GM18870 (cell line): ENCODE data around the gene ADPRH.
A peak's percentile ranks its signal among the peaks of the same experiment; 100 is the strongest.

Experiments used
- ATAC-seq: cut with Tn5 transposase; IDR thresholded peaks from one replicate; pipeline ENCODE4 v1.9.1; 2021; ENCODE audit warnings: moderate library complexity; ENCODE audit not compliant: unreplicated experiment

ADPRH gene

DNA sequence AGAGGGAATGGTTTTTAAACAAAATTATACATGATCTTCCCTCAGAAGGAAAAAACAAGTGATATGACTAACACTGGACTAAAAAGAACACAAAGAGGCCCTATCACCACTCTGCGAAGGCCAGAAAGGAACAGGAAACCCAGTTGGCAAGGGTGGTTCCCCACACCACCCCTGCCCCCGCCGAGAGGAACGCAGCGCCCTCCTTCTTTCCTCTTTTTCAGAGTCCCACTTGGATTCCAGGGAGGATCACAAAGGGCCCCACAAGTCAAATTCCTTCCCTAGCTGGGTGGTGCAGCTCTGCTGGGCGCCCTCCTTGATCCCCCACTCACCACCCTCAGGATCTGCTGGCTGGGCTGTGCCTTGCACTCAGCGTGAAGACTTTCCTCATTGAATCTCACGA, 48.2 kb downstream of the ADPRH start:
- no peak for ATAC-seq

DNA sequence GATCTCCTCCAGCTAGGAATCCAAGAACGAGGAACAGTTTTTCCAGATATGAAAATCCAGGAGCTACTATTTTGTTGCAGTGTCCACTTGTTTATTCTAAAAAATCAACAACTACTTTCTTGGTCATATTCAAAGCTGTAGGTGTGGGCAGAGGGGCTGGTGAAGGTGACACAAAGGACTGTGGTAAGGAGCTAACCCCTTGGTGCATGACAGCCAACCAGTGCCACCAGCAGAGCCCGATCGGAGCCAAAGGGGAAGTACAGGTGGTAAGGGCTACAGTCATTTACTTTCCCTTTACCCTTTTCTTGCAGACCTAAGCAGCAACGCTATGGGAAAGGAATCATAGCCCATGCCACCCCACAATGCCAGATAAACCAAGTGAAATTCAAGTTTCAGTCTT, 49.1 kb downstream of the ADPRH start:
- ATAC-seq: peak; percentile 64

DNA sequence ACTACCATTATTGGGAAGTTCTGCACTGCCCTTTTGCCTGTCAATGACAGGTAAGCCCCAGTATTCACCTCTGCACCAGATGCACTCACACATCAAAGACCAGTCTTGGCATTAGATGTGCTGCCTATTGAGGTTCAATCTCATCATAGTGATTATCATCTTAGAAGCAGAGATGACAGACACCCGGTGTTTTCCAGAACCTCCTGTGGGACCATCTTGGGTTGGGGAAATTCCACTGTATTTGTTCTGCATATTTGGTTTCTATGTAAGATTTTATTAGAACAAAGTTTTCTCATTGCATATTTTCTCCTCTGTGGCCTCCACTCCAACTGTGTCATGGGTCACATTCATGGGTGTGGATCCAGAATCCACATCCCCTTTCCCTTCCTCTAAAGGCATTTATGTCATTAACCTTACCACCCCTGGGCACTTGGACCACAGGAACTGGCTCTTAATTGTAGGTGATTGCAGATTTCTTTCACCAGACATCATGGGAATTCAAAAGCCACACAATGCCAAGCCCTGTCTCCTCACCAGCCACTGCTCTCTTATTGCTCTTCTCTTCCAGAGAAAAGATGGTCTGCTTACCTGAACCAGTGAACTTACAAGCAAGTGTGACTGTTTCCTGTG, 49.6 kb downstream of the ADPRH start:
- ATAC-seq: peak; percentile 40

DNA sequence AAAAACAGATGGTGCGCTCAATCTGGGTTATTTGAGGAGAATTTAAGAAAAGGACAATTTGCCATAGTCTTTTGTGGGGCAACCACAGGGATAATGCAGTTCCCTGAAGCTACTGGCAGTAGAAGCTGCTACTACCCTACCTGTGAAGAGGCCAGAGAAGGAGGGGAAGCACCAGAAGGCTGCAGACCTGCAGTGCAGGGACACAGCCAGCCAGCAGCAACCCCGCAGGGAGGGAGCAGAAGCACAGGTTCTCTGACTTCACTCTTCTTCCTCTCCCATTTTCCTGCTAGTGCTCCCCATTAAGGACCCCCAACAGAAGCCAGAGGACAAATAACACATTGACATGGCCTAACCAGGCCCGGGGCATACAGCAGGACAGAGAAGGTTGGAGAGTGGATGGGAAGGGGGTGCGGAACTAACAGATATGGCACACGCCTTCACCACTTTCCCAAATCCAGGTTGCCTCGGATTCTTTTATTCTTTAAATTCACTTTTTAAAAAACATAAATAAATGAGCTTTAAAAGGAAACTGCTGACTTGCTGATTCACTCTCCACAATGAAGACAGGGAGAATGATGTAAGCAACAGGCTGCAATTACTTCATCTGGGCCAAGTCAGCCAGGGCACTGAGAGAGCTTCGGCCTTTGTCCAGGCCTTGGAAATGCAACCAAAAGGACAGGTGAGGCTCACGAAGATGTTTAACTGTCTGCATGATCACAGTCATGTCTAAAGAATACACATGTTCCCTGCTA, 51.0 kb downstream of the ADPRH start:
- no peak for ATAC-seq

DNA sequence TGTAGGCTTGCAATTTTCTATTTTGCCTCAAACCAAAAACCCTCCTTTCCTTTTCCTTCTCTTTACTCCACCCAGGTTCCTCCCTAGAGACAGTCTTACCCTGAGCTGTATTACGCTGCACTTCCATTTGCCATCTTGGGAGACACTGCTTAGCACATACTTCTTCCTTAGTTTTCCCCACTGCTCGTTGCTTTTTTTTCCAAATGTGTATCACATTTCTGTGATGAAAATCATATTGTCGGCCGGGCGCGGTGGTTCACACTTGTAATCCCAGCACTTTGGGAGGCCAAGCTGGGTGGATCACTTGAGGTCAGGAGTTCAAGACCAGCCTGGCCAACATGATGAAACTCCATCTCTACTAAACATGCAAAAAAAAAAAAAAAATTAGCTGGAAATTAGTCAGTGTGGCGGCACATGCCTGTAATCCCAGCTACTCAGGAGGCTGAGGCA, 51.6 kb downstream of the ADPRH start:
- no peak for ATAC-seq

DNA sequence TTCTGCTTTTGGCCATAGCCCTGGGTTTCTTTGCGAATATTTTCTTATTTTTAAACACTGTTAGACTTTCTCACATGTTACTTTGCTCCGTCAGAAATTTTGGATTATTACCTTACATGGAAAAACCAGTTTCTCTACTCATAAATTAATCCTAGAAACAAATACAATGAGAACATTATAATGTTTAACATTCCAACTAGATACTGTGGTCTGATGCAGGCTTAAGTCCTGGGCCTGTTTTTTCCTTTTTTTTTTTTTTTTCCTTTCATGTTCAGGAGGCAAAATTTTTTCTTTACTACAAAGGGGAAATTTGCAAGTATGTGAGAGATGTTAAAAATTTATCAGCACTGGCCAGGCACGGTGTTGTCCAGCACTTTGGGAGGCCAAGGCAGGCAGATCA, 52.2 kb downstream of the ADPRH start:
- ATAC-seq: no peak

DNA sequence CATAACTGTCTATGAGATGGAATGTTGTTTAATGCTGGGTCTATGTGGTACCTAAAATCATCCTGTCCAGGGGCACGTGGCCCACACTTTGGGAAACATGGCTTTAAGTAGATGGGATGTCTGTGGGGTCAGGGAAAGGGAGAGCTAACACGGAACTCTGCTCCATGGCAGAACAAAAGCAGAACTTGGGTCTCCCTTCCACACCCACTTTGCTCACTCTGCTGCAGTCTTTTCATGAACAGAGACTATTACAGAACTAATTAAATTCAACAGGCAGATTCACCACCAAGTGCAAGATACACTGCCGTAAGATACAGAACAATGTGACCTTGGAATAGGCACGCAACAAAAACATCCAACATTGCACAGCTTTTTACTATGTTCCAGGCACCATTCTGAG, 52.9 kb downstream of the ADPRH start:
- no peak for ATAC-seq

DNA sequence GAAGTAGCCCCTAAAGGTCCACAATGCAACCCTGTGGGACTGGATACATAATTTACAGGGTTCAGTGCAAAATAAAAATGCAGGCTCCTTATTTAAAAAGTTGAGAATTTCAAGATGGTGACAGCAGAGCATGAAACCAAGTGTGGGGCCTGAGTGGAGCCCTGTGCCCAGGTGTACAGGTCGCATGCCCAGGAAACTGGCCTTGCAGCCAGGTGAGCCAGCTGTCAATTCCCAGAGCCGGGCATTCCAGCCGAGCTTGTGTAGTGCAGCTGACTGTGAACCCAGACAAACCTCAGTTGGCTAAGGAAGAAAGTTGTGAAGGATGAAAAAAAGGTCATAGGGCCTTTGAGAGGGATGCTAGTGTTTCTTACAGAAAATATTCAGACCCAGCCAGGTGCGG, 53.5 kb downstream of the ADPRH start:
- no peak for ATAC-seq

DNA sequence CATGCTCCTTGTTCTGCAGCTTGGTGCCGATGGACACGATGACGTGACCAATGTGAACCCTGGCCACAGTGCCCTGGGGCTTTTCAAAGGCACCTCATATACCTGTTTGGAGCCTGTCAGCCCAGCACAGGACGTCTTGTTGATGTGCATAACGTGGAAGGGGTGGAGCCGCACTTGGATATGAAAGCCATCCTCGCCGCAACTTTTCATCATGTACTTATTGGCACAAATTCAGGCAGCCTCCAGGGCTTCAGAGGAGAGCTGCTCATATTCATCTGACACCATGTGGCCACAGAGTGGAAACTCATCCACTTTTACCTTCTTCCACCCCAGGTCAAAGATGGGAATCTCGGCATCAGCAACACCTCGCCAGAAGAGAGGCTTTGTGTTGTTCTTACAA, 56.4 kb downstream of the ADPRH start:
- no peak for ATAC-seq

DNA sequence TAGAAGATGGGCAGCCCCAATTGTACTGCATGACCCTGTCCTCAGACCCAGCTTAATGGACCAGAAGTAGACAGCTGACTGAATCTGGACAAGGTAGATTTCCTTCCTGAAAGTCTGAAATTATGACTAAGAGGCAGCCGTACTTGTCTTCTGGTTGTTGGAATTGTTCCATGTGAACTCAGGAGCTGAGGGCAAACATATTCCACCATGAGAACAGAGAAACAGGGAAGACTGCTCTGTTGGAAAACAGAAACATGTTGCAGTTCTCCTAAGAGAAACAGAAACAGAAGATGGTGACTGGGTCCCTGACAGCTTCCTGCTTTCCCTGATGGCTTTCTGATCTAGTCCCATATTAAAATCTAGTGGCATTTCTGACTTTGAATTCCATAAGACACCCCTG, 57.0 kb downstream of the ADPRH start:
- ATAC-seq: no peak

DNA sequence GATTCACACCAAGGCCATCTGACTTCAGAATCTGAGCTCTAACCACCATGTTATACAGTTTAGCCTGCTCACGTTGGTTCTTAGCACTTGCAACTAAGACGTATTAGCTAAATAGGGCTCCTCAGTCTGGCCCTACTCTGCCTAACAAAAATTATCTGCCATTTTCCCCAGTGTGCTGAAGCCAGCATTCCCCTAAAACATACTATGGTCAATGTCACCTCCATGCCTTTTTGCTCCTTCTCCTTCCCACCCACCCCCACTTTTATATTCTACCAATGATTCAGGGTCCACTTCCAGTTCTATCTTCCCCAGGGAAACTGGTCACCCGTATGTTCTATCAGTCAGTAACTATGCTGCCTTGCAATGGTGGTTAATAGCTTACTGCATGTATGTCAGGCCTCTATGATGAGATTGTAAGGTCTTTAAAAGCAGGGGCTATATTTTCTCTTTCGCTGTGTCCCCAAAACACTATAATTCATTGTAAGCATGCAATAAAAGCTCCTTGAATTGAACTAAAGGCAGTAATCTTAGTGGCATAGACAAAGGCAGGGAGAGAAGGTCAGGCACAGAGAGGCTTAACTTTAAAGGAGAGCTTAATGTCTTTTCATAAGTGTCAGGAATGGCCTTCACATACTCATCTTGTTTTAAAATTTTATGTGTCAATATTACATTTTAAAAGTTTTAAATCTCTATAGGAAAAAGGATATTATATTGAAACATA, 57.8 kb downstream of the ADPRH start:
- ATAC-seq: no peak

DNA sequence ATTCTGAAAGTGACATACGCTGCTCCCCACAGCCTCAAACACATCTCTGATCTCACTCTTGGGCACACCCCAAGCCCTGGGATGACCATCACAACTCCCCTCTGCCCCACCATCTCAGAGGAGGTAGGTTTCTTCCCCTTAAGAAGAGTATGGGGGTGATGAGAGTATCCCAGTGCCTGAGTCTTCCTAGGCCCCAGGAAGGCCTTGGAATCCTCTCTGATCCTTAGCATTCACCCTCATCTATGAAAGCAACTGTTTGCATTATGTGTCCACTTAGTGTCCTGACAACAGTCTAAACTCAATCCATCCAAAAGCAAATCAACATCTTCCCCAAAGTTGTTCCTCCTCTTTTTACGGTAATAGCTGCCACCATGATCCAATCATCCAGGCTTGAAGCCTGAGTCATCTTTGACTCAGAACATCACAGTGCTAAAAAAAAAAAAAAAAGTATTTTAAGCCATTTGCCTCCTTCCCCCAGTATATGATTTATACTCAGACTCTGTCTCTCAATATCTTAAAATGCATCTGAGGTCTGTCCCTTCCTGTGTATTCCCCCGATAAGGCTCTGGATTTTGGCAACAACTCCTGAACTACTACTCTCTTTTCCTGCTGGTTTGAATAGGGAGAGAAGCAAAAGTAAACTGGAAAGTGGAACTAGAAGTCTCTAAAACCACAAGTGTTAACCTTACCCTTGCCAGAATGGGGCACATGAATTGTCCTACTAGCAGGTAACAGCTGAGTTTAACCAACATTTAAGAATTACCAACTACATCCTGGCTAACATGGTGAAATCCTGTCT, 58.6 kb downstream of the ADPRH start:
- ATAC-seq: peak; percentile 33
